BJ (cell line): ENCODE measurements around the gene SSC4D. TPM values are rescaled to one million over a fixed set of nuclear protein-coding genes. Genes with fewer than 3 reads are reported as not detected.

ENCODE experiments used
- CTCF ChIA-PET: fragments of 350-600 bp; formaldehyde crosslinking; extraction: SDS; loops from one replicate; lab custom pipeline; 2021; ENCODE audit warnings: antibody characterized with exemption, inconsistent platforms; lab: Yijun Ruan, JAX
- POLR2A ChIA-PET: fragments of 300-600 bp; sonication (Branson Sonifier 250); formaldehyde crosslinking; extraction: SDS; loops from one replicate; lab custom pipeline; 2021; ENCODE audit warnings: antibody characterized with exemption; lab: Charles Lee
- DNase-seq: peaks from one replicate; pipeline ENCODE4 v3.0.0-alpha.2; 2011; ENCODE audit warnings: low read depth
- H3K27me3 ChIP-seq: 2 replicates; pipeline ENCODE4 v1.6.0; 2011; ENCODE audit warnings: low read length; ENCODE audit not compliant: control insufficient read depth, insufficient read depth
- H3K36me3 ChIP-seq: 2 replicates; pipeline ENCODE4 v1.5.1; 2011; ENCODE audit warnings: low read length; ENCODE audit not compliant: control insufficient read depth, insufficient read depth
- H3K4me3 ChIP-seq: 2 replicates; pipeline ENCODE4 v1.5.1; 2011; ENCODE audit warnings: low read depth, mild to moderate bottlenecking, control low read depth, low read length
- CTCF ChIP-seq: IDR thresholded peaks from 2 replicates; pipeline ENCODE4 v1.5.1; 2011; ENCODE audit warnings: low read depth, mild to moderate bottlenecking, control low read depth, inconsistent platforms, low read length, moderate library complexity; ENCODE audit not compliant: insufficient read depth
- polyA plus RNA-seq: library from polyadenylated mRNA; depleted of rRNA; stranded (reverse); fragments of >200 nt; gene quantifications from 2 replicates; pipeline ENCODE4 v1.2.3, GENCODE V29; 2011

Gene SSC4D
- polyA plus RNA-seq, 1 experiment, result 0.92 TPM

GRCh38 chr7:76372984-76373833, 36.3 kb downstream of the SSC4D start:
- no peaks in the 10 kb centered on the region for H3K27me3 ChIP-seq
- H3K4me3 ChIP-seq, result no peak overlapping the region
- H3K36me3 ChIP-seq, result no peaks in the 10 kb centered on the region
- ChIA-PET CTCF (interaction anchor here (1.3 to 1.4 kb wide), 2 partner anchors 9 to 13 kb away, joined by 5 read pairs; no protein-coding TSS in a partner anchor), POLR2A (no interaction called here)
- no peak for DNase-seq
- no peak for TF ChIP-seq CTCF

DNA sequence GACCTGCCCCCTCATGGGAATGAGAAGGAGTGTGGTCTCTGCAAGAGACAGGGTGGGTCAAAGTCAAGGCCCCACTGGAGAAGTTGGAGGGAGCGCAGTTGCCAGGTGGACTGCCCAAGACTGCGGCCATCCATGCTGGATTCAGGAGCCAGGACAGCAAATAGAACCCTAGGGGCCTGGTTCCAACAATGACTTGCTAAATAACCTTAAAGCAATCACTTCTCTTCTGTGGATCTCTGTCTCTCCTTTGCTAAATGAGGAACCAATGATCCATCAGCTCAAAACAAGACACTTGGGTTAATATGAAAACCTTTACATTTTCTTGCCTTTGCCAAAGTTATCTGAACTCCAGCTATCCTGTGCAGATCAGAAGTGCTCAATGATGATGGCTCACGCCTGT, 38.1 kb downstream of the SSC4D start:
- no peak for DNase-seq
- POLR2A ChIA-PET, result interaction anchor here (0.7 kb wide), 1 partner anchor 11 kb away, joined by 5 read pairs; no protein-coding TSS in a partner anchor
- no peaks in the 10 kb centered on the region for H3K36me3 ChIP-seq
- TF ChIP-seq CTCF, result no peak
- CTCF ChIA-PET, result no interaction called here
- H3K27me3 ChIP-seq, result no peaks in the 10 kb centered on the region
- no peak overlapping the region for H3K4me3 ChIP-seq

DNA sequence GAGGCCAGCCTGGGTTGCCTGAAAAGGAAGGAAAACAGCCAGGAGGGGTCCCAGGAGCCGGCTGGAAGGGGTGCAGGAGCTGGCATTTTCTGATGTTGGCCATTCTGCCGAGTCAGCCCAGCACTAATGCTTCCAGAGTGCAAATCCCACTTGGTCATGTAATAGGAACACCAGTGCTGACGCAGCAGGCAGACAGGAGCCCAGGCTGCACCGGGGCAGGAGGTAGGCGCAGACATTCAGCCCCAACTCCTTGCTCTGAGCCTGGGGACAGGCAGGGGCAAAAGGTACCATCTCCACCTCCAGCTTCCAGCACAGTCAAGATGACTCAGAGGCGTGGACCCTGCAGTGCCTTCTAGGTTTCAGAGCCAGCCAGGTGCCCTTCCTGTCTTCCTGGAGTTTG, 40.5 kb downstream of the SSC4D start:
- ChIA-PET CTCF (interaction anchor here (3.3 kb wide), 1 partner anchor 9 kb away, joined by 15 read pairs; the partner anchor contains the start of gene YWHAG), POLR2A (no interaction called here)
- H3K36me3 ChIP-seq, result no peaks in the 10 kb centered on the region
- TF ChIP-seq CTCF, result no peak
- no peak for DNase-seq
- no peaks in the 10 kb centered on the region for H3K27me3 ChIP-seq
- H3K4me3 ChIP-seq, result no peak overlapping the region

DNA sequence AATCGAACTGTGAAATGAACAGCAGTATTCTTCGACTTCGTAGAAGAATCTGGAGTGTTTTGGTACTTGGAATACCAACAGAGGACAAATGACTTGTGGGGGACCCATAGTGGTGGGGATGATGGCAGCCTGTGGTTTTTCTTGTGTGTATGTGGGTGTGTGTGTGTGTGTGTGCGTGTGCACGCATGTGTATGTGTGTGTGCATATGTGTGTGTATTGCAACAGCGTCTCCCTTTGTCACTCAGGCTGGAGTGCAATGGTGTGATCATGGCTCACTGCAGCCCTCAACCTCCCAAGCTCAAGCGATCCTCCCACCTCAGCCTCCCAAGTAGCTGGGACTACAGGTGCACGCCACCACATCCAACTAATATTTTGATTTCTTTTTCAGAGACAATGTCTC, 41.3 kb downstream of the SSC4D start:
- POLR2A ChIA-PET, result no interaction called here

More for the DNA sequence above, 41.3 kb downstream of the SSC4D start:
- Histone ChIP-seq H3K27me3 (no peaks in the 10 kb centered on the region), H3K36me3 (no peaks in the 10 kb centered on the region), H3K4me3 (no peak overlapping the region)
- CTCF ChIA-PET, result interaction anchor here (3.3 kb wide), 1 partner anchor 9 kb away, joined by 15 read pairs; the partner anchor contains the start of gene YWHAG
- no peak for TF ChIP-seq CTCF
- no peak for DNase-seq
